Measurements from ENCODE around the gene CDKN2A. TPM values are rescaled to one million over a fixed set of nuclear protein-coding genes. Genes with fewer than 3 reads are reported as not detected.
"Not testable (repeated sequence)": the region's sequence is repeated elsewhere in the genome, so short reads cannot be mapped to it uniquely, and the experiment has no call there.

The CDKN2A gene
- total and polyA plus RNA-seq, 8 donors, result 0.30 to 1.6 (median 0.75) TPM; not detected in 4

DNA sequence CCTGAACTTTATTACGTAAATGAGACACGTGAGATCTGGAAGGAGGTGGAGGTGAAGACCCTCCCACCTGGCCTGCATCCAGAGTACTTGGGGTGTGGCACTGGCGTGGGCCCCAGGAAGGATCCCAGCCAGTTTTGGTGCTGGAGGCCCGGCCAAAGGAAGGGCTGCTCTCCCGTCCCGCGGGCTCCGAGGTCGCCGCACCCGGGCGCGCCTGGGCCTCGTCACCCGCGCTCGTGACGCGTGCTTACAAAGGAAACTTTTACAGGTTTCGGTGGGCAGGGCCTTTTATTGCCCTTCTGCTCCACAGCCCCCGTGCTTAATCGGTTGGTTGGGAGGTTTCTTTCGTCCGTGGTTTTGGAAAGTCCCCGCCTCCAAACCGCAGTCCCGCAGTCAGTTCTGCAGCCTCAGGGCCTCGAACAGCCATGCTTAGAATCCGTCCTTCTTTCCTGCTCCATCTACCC lies 29.2 kb downstream of the CDKN2A start:
- Histone ChIP-seq H3K4me1 (peaks cover 10 to 23% of the 10 kb centered on the region in 2 donors), H3K27me3 (peaks cover 76 to 100% of the 10 kb centered on the region in 2 donors), H3K27ac (no peak overlapping the region), H3K4me3 (peak overlapping the region in 1 of 2 donors; percentile 26), H3K36me3 (no peaks in the 10 kb centered on the region), H3K9me3 (no peaks in the 10 kb centered on the region)
- DNase-seq (peak in 2 of 4 donors; percentile 24 to 78), ATAC-seq (peak; percentile 64)
- TF ChIP-seq, protein P1, sequence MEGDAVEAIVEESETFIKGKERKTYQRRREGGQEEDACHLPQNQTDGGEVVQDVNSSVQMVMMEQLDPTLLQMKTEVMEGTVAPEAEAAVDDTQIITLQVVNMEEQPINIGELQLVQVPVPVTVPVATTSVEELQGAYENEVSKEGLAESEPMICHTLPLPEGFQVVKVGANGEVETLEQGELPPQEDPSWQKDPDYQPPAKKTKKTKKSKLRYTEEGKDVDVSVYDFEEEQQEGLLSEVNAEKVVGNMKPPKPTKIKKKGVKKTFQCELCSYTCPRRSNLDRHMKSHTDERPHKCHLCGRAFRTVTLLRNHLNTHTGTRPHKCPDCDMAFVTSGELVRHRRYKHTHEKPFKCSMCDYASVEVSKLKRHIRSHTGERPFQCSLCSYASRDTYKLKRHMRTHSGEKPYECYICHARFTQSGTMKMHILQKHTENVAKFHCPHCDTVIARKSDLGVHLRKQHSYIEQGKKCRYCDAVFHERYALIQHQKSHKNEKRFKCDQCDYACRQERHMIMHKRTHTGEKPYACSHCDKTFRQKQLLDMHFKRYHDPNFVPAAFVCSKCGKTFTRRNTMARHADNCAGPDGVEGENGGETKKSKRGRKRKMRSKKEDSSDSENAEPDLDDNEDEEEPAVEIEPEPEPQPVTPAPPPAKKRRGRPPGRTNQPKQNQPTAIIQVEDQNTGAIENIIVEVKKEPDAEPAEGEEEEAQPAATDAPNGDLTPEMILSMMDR (IDR thresholded peaks at IDR 0.05), result no peak
- intact Hi-C loops (cut with DNase I), result no loop called here

DNA sequence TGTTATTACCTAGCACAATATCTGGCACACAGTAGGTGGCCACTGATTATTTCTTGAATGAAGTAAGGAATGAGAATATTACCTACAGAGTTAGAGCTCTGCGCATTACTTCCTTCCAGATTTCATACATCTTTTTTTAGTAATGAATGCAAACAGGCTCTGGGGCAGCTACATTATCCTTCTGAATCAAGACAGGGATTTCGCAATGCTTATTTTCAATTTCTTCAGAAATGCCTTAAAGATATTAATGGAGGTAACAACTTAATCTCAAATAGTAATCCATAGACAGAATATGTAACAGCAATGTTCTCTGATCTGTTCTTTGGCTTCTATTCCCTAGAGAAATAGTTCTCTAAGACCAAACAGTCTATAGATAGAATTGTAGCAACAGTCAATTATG lies 32.6 kb downstream of the CDKN2A start:
- no peaks in the 10 kb centered on the region for H3K36me3 ChIP-seq
- H3K4me1 ChIP-seq, result peaks cover 10 to 16% of the 10 kb centered on the region in 2 donors
- H3K4me3 ChIP-seq, result no peak overlapping the region
- H3K27me3 ChIP-seq, result peaks cover 42 to 74% of the 10 kb centered on the region in 2 donors
- intact Hi-C loops (cut with DNase I), result no loop called here
- ATAC-seq, result no peak
- no peaks in the 10 kb centered on the region for H3K9me3 ChIP-seq
- TF ChIP-seq, protein P1 (IDR thresholded peaks at IDR 0.05), result no peak
- no peak for DNase-seq
- no peak overlapping the region for H3K27ac ChIP-seq

DNA sequence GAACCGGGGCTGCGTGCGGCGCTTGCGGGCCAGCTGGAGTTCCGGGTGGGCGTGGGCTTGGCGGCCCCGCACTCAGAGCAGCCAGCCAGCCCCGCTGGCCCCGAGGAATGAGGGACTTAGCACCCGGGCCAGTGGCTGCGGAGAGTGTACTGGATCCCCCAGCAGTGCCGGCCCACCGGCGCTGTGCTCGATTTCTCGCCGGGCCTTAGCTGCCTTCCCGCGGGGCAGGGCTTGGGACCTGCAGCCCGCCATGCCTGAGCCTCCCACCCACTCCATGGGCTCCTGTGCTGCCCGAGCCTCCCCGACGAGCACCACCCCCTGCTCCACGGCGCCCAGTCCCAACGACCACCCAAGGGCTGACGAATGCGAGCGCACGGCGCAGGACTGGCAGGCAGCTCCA lies 34.9 kb downstream of the CDKN2A start:
- H3K4me3 ChIP-seq; H3K9me3 ChIP-seq; H3K27ac ChIP-seq; H3K36me3 ChIP-seq; H3K4me1 ChIP-seq; ATAC-seq; intact Hi-C loops (cut with DNase I); DNase-seq: not testable (repeated sequence)
- H3K27me3 ChIP-seq, result peaks cover 19 to 51% of the 10 kb centered on the region in 2 donors

DNA sequence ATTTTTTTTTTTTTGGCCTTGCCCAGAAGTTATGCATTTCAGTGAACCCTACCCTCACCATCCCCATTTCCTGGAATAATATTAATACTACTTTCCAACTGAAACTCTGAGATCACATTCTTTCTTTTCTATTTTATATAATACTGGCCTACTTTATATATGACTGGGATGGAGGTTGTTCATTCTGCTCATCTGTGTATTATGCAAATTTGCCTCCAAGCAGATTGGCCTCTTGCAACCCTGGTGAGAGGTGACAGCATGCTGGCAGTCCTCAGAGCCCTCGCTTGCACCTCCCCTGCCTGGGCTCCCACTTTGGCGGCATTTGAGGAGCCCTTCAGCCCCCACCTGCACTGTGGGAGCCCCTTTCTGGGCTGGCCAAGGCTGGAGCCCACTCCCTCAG lies 35.4 kb downstream of the CDKN2A start:
- no peak overlapping the region for H3K27ac ChIP-seq
- TF ChIP-seq, protein P1 (IDR thresholded peaks at IDR 0.05), result no peak
- H3K27me3 ChIP-seq, result peaks cover 15 to 47% of the 10 kb centered on the region in 2 donors
- no peak overlapping the region for H3K4me3 ChIP-seq
- no peaks in the 10 kb centered on the region for H3K4me1 ChIP-seq
- no peak for DNase-seq
- no peaks in the 10 kb centered on the region for H3K9me3 ChIP-seq
- intact Hi-C loops (cut with DNase I), result no loop called here
- no peak for ATAC-seq
- no peaks in the 10 kb centered on the region for H3K36me3 ChIP-seq

DNA sequence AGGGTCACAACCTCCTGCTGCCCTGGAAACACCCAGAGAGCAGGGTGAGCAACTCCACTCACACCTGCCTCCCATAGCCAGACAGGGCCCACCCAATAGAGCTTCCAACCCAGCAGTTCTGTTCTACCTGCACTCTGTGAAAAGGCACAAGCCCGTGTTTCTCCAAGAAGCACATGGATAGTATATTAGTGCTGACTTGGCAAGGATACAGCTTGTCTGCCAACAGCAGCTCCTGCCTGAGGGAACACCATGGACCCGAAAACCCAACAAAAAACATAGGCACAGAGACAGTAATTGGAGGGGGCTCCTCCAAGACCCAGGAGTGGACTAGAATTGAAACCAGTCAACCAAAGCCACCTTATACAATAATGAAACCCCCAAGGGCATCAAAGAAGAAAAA lies 48.6 kb downstream of the CDKN2A start:
- Histone ChIP-seq H3K4me3 (no peak overlapping the region), H3K27ac (no peak overlapping the region), H3K4me1 (no peaks in the 10 kb centered on the region), H3K36me3 (no peaks in the 10 kb centered on the region), H3K9me3 (no peaks in the 10 kb centered on the region), H3K27me3 (no peaks in the 10 kb centered on the region)
- DNase-seq (no peak), ATAC-seq (no peak)
- TF ChIP-seq, protein P1 (IDR thresholded peaks at IDR 0.05), result no peak
- intact Hi-C loops (cut with DNase I), result no loop called here

DNA sequence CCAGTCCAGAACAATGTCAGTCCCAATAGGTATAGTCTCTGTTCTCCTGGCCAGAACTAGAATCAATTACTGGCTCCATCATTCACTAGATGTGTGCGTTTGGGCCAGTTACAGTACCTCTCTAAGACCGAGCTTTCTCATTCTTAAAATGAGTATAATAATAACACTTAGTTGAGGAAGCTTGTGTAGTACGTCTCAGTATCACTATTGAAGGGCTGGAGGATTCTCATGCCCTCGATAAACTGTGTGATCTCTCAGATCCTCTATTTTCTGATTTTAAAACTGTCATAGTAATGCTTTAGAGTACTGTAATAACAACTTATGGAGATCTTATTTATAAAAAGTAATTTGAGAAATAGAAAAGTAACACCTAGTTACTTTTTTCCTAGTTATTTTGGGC lies 50.7 kb downstream of the CDKN2A start:
- ATAC-seq (no peak), DNase-seq (no peak)
- H3K4me3 ChIP-seq, result no peak overlapping the region
- no peaks in the 10 kb centered on the region for H3K4me1 ChIP-seq
- intact Hi-C loops (cut with DNase I), result no loop called here
- no peaks in the 10 kb centered on the region for H3K9me3 ChIP-seq
- no peaks in the 10 kb centered on the region for H3K36me3 ChIP-seq
- no peak overlapping the region for H3K27ac ChIP-seq
- no peaks in the 10 kb centered on the region for H3K27me3 ChIP-seq
- TF ChIP-seq, protein P1 (IDR thresholded peaks at IDR 0.05), result no peak
